ENCODE results near the gene NPAS2. TPM values are rescaled to one million over a fixed set of nuclear protein-coding genes. Genes with fewer than 3 reads are reported as not detected.

Gene NPAS2
- polyA plus RNA-seq, 3 donors, result 13.2 to 20.2 (median 14.5) TPM

DNA sequence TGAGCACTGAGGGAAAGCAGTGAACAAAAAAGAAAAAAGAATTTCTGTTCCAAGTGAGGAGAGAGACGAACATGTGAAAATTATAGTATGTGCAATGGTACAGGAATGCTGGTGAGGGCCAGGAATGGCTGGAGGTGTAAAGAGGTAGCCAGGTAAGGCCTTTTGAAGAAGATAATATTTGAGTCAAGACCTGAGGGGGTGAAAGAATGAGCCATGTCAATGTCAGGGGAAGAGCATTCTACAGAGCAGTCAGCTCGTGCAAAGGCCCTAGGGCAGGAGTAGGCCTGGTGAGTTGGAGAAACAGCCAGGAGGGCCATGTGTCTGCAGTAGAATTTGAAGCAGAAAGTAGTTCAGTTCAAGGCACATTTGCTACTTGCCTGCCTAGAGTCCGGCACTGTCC lies 169.7 kb downstream of the NPAS2 start:
- DNase-seq (ENCODE audit: extremely low read depth in 1 of 11, low read depth in 9 of 11, low spot score in 4 of 11), result no peak

DNA sequence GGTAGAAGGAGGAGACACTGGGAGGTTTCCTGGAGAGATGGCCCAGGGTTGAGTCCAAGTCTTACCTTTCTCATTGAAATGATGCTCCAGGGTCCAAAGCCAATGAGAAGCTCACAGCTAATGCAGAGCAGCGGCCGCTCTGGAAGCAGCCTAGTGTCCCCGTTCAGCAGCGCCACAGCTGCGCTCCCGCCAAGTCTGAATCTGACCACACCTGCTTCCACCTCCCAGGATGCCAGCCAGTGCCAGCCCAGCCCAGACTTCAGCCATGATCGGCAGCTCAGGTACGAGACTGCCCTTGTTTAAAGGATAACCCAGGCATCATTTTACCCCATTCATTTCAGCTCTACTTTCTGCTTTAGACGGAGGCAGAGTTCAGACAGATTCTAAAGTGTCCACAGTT lies 170.2 kb downstream of the NPAS2 start:
- no peak for DNase-seq (ENCODE audit: extremely low read depth in 1 of 11, low read depth in 9 of 11, low spot score in 4 of 11)

- no peak for DNase-seq (ENCODE audit: extremely low read depth in 1 of 11, low read depth in 9 of 11, low spot score in 4 of 11)
Measured at GRCh38 chr2:100990650-100991403, 170.9 kb downstream of the NPAS2 start.

DNA sequence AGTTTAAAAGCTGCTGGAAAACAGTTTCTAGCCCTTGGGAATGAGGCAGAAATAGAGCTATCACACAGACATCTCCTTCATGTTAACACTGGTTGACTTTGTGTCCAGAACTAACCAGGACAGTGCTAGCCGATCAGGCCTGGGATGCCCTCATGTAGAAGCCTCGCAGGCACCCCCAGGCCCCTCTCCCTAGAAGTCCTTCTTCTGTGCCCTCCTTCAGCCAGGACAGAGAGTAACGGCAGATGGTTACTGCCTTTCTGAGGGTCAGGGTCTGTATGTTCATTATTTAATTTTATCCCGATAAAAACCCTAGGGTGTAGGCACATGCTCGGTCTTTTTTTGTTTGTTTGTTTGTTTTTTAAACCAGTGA lies 171.4 kb downstream of the NPAS2 start:
- DNase-seq (ENCODE audit: extremely low read depth in 1 of 11, low read depth in 9 of 11, low spot score in 4 of 11), result no peak

- DNase-seq (ENCODE audit: extremely low read depth in 1 of 11, low read depth in 9 of 11, low spot score in 4 of 11), result no peak
Measured at GRCh38 chr2:100992262-100992661, 172.3 kb downstream of the NPAS2 start.

- no peak for DNase-seq (ENCODE audit: extremely low read depth in 1 of 11, low read depth in 9 of 11, low spot score in 4 of 11)
Measured at GRCh38 chr2:100993294-100993693, 173.4 kb downstream of the NPAS2 start.

- DNase-seq (ENCODE audit: extremely low read depth in 1 of 11, low read depth in 9 of 11, low spot score in 4 of 11), result no peak
Measured at GRCh38 chr2:100995309-100996075, 175.6 kb downstream of the NPAS2 start.

- no peak for DNase-seq (ENCODE audit: extremely low read depth in 1 of 11, low read depth in 9 of 11, low spot score in 4 of 11)
Measured at GRCh38 chr2:100997509-100998234, 177.7 kb downstream of the NPAS2 start.

GRCh38 chr2:100998235-100998573 lies 178.3 kb downstream of the NPAS2 start:
- DNase-seq (ENCODE audit: extremely low read depth in 1 of 11, low read depth in 9 of 11, low spot score in 4 of 11), result no peak

DNA sequence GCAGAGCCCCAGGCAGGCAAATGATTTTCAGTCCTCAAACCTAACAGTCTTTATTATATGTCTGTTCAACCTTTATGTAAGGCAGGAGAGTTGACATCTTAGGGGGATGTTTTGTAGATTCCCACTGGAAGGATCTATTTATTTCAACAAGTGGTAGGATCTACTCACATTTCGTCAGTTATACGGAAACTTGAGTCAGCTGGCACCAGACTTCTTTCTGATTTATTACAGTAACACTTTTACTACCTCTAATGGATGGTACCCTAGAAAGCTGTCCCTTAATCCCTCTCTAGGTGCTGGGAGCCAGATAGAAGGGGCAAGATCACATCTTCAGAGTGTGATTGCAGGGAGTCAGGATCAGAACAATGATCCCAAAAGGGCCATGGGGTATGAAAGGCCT lies 180.1 kb downstream of the NPAS2 start:
- no peak for DNase-seq (ENCODE audit: extremely low read depth in 1 of 11, low read depth in 9 of 11, low spot score in 4 of 11)

DNA sequence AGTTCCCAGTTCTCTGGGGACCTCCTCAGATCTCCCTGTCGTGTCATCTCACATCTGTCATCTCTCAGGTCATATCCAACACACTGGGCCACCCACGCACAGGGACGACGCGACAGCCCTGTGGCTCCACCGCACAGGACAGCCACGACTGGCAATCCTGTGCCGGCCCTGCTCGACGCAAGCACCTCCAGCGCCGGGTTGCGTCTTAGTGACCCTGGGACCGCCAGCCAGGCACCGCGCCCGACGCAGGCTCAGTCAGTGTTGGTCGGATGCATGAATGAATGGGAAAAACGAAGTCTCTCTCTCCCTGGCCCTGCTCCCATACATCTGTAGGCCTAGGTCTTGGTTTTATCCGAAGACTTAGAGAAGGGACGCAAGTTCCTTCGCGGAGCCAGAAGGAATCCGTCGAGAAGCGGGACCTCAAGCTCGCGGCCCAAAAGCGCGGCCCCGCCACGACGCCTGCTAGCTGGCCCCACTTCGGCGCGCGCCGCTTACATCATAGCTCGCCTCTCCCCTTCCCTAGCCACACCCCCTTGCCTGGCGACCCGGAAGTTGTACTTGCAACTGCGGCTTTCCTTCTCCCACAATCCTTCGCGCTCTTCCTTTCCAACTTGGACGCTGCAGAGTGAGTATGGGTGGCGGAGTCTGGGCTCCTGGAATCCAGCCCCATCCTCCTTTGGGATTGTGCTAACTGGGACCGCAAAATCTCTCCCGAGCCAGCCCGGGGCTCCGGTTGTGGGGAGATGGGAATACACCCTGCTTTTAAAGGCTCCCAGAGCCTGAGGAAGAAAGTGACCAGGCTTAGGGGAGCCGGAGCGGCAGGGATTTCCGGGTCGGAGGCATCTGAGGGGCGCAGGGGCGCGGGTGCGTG lies 182.0 kb downstream of the NPAS2 start, which contains the start of gene RPL31:
RPL31 (plus strand) TSS at position 599 of the 871 bp plus-strand sequence. CDS start 413 bp downstream, outside the sequence.
- peak; percentile 95 to 98 (median 96) for DNase-seq (ENCODE audit: extremely low read depth in 1 of 11, low read depth in 9 of 11, low spot score in 4 of 11)

DNA sequence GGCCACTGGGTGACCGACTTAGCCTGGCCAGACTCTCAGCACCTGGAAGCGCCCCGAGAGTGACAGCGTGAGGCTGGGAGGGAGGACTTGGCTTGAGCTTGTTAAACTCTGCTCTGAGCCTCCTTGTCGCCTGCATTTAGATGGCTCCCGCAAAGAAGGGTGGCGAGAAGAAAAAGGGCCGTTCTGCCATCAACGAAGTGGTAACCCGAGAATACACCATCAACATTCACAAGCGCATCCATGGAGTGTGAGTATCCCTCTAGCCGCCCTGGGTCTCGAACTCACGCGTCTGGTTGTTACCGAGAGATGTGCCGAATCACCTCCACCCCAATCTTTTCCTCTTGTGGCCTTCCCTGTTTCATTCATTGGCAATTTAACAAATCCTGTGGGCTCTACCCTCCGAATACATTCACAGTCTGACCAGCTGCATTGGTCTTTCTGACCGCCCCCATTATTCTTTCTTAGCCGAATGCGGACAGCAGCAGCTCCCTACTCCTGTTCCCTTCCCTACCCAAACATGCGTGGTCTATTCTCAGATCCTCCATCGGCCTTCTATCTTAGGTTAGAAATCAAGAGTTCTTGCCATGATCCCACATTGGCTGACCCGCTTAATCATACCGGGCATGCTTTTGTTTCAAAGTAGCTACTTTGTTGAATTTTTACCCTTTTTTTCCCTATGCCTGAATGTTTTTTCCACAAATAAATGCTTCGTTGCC lies 182.8 kb downstream of the NPAS2 start:
- DNase-seq (ENCODE audit: extremely low read depth in 1 of 11, low read depth in 9 of 11, low spot score in 4 of 11), result peak in 1 of 11 donors; percentile 21

GRCh38 chr2:101003278-101003775 lies 183.4 kb downstream of the NPAS2 start:
- DNase-seq (ENCODE audit: extremely low read depth in 1 of 11, low read depth in 9 of 11, low spot score in 4 of 11), result no peak

DNA sequence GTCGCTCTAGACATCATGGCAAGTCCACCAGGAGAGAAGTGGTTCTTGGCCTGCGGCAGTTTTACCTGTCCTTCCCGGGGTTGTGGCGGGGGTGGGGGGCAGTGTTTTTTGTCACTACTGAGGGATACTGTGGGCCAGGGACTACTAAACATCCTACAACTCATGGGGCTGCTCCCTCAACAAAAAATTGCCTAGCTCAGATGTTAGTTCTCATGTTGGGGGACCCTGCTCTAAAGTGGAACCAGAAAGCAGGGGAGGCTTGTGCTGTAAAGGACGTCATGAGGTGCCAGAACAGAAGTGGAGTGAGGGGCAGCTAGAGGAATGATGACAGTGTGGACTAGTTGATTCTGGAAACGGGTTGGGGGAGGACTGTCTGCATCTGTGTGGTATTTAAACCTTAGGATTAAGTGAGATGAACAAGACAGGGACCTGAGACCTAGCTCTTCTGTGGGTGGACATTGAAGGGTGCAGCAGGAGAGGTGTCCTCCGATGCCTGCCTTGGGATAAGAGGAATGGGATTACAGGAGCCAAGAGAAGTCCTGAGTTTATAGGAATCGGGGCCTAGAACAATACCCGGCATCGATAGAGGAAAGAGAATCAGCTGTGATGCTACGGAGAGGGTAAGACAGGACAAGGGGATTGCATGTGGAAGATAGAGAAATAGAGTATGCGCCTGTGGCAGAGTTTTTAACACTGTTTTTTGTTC lies 184.8 kb downstream of the NPAS2 start:
- no peak for DNase-seq (ENCODE audit: extremely low read depth in 1 of 11, low read depth in 9 of 11, low spot score in 4 of 11)

DNA sequence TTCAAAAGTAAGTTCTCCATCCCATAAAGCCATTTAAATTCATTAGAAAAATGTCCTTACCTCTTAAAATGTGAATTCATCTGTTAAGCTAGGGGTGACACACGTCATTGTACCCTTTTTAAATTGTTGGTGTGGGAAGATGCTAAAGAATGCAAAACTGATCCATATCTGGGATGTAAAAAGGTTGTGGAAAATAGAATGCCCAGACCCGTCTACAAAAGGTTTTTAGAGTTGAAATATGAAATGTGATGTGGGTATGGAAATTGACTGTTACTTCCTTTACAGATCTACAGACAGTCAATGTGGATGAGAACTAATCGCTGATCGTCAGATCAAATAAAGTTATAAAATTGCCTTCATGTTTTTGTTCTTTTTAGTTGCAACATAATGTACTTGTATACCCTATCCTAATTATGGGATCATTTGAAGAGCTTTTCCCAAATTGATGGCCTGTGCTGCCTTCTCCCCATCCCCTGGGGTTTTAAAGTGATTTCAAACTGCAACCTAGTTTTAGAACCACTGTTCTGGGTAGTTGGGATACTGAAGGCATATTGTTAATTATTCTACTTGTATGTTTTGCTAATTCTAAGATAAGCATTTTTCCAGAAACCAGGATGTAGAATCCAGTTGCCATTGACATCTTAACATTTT lies 186.3 kb downstream of the NPAS2 start:
- DNase-seq (ENCODE audit: extremely low read depth in 1 of 11, low read depth in 9 of 11, low spot score in 4 of 11), result no peak

DNA sequence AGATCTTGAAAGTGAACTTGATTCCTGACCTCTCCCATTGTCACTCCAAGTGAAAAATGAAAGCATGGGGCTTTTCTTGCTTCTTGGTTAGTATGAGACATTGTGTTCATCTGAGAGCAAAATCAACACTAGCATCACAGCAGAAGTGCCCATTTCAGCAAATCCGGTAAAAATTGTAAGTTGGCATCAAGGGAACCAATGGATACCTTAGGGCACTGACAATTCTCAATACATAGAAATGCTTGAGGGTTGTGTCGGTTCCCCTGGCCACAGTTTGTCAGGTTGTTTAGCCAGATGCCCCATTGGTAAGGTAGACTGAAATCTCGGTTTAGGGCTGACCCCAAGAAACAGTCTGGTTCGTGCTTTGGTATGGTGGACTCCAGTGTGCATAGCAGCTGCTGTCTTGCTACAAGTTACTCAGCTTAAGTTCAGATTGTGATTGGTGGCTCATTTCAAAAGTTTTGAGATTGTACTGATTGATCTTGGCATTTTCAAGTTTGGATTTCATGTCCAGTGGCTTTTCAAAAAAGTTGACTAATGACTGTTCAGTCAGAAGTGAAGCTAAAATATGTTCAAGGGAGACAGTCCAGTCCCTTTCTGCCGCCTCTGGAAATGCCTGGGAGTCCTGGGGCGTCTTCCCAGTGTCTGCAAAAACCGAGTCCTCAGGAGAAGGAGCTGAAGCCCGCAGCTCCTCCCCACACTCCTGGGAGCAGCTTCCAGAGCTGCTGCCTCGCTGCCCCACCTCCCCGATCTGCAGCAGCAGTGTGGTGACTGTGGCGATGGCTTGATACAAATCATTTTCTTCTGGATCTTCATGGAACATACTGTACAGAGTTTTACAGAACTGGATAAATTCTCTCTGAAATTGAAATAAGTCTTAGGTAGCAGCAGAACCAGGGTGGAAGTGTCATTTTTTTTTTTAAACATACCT lies 187.7 kb downstream of the NPAS2 start:
- DNase-seq (ENCODE audit: extremely low read depth in 1 of 11, low read depth in 9 of 11, low spot score in 4 of 11), result no peak
